ENCODE results near the gene THOC1.

DNA sequence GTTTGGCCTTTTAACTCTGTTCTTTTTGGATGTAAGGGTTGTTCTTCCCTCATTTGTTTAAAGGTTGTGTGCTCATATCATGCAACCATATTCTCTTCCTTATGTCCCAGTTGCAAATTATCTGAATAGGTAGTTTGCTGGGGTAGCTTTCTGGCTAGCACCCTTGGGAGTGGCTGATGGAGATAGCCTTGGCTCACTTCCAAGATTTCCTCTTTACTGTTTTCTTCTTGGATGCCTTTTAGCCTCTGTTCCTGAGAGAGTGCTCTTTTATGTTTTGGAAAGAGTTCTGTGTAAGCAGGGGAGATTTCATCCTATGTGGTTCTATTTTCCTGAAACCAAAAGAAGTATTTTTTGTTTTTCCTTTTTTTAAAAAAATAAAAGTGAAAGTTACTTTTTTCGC lies 84.1 kb downstream of the THOC1 start:
- TF ChIP-seq, protein P1, sequence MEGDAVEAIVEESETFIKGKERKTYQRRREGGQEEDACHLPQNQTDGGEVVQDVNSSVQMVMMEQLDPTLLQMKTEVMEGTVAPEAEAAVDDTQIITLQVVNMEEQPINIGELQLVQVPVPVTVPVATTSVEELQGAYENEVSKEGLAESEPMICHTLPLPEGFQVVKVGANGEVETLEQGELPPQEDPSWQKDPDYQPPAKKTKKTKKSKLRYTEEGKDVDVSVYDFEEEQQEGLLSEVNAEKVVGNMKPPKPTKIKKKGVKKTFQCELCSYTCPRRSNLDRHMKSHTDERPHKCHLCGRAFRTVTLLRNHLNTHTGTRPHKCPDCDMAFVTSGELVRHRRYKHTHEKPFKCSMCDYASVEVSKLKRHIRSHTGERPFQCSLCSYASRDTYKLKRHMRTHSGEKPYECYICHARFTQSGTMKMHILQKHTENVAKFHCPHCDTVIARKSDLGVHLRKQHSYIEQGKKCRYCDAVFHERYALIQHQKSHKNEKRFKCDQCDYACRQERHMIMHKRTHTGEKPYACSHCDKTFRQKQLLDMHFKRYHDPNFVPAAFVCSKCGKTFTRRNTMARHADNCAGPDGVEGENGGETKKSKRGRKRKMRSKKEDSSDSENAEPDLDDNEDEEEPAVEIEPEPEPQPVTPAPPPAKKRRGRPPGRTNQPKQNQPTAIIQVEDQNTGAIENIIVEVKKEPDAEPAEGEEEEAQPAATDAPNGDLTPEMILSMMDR (IDR thresholded peaks at IDR 0.05 in 8 of 11, conservative IDR thresholded peaks at IDR 0.05 in 3 of 11), result no peak
- no peak for TF ChIP-seq POLR2A (IDR thresholded peaks at IDR 0.05)

All from spleen (tissue), 7 donors.